NCI-H2107 treated with DMSO at 0.1 percent for 48 hours (cell line): ENCODE data around the gene CSRNP3.
A peak's percentile ranks its signal among the peaks of the same experiment; 100 is the strongest.

Experiments
- DNase-seq: peaks from one replicate; lab custom pipeline; 2025; ENCODE audit not compliant: unreplicated experiment; lab: John Stamatoyannopoulos, UW

CSRNP3 gene

GRCh38 chr2:165674780-165675179, 205.3 kb downstream of the CSRNP3 start:
- DNase-seq = no peak

- DNase-seq = no peak
These were observed 206.1 kb downstream of the CSRNP3 start for GRCh38 chr2:165675551-165675968.

GRCh38 chr2:165678882-165679281, 209.4 kb downstream of the CSRNP3 start:
- DNase-seq = no peak

- no peak for DNase-seq
These were observed 210.1 kb downstream of the CSRNP3 start for GRCh38 chr2:165679621-165680020.

GRCh38 chr2:165681841-165682240, 212.3 kb downstream of the CSRNP3 start:
- DNase-seq = peak; percentile 86

- no peak for DNase-seq
These were observed 213.0 kb downstream of the CSRNP3 start for GRCh38 chr2:165682546-165682945.

- no peak for DNase-seq
These were observed 217.3 kb downstream of the CSRNP3 start for GRCh38 chr2:165686800-165687199.

- DNase-seq = no peak
These were observed 218.0 kb downstream of the CSRNP3 start for GRCh38 chr2:165687426-165688002.

GRCh38 chr2:165691615-165692014, 222.1 kb downstream of the CSRNP3 start:
- DNase-seq = no peak

GRCh38 chr2:165692906-165693305, 223.4 kb downstream of the CSRNP3 start:
- no peak for DNase-seq

GRCh38 chr2:165693838-165694237, 224.3 kb downstream of the CSRNP3 start:
- no peak for DNase-seq

GRCh38 chr2:165697748-165698443, 228.4 kb downstream of the CSRNP3 start:
- DNase-seq = no peak

GRCh38 chr2:165698444-165698884, 229.0 kb downstream of the CSRNP3 start:
- DNase-seq = peak; percentile 60

- DNase-seq = no peak
These were observed 230.4 kb downstream of the CSRNP3 start for GRCh38 chr2:165699946-165700345.

GRCh38 chr2:165700531-165700930, 231.0 kb downstream of the CSRNP3 start:
- no peak for DNase-seq

GRCh38 chr2:165701147-165701546, 231.6 kb downstream of the CSRNP3 start:
- no peak for DNase-seq

- DNase-seq = no peak
These were observed 237.5 kb downstream of the CSRNP3 start for GRCh38 chr2:165706960-165707487.

GRCh38 chr2:165716091-165716490, 246.6 kb downstream of the CSRNP3 start:
- no peak for DNase-seq

- DNase-seq = no peak
These were observed 249.2 kb downstream of the CSRNP3 start for GRCh38 chr2:165718610-165719210.

- DNase-seq = peak; percentile 21
These were observed 251.0 kb downstream of the CSRNP3 start for GRCh38 chr2:165720511-165720910.

GRCh38 chr2:165725421-165725820, 255.9 kb downstream of the CSRNP3 start:
- DNase-seq = no peak
